GM23338 (cell line): ENCODE data around the gene NSD2. TPM values are rescaled to one million over a fixed set of nuclear protein-coding genes. Genes with fewer than 3 reads are reported as not detected.

Experiments
- ATAC-seq: fragments of 200-7000 bp; cut with Tn5 transposase; 3 replicates; pipeline ENCODE4 v1.9.1; 2020
- DNase-seq: peaks from one replicate; pipeline ENCODE4 v3.0.0-alpha.2; 2015; ENCODE audit warnings: low spot score
- H2AFZ ChIP-seq: fragments of 200-600 bp; sonication (generic); 2 replicates; pipeline ENCODE4 v1.8.0; 2016; ENCODE audit warnings: antibody characterized with exemption, mild to moderate bottlenecking, moderate library complexity
- H3F3A ChIP-seq: fragments of 200-600 bp; sonication (generic); replicated peaks from 2 replicates; pipeline ENCODE4 v1.8.0; 2017; ENCODE audit warnings: antibody characterized with exemption, mixed run types, low read depth
- H3K27ac ChIP-seq: fragments of 200-600 bp; sonication (generic); 2 replicates; pipeline ENCODE4 v1.6.1; 2016; ENCODE audit warnings: low read depth
- H3K27me3 ChIP-seq: fragments of 200-600 bp; sonication (generic); 2 replicates; pipeline ENCODE4 v1.8.0; 2016; ENCODE audit warnings: mild to moderate bottlenecking, mixed run types, moderate library complexity; ENCODE audit not compliant: insufficient read depth
- H3K36me3 ChIP-seq: fragments of 200-600 bp; sonication (generic); 2 replicates; pipeline ENCODE4 v1.8.0; 2016; ENCODE audit warnings: mild to moderate bottlenecking; ENCODE audit not compliant: insufficient read depth
- H3K4me1 ChIP-seq: fragments of 200-600 bp; sonication (generic); 2 replicates; pipeline ENCODE4 v1.8.0; 2016; ENCODE audit warnings: mild to moderate bottlenecking, moderate library complexity; ENCODE audit not compliant: insufficient read depth
- H3K4me2 ChIP-seq: fragments of 200-600 bp; sonication (generic); 2 replicates; pipeline ENCODE4 v1.7.1; 2017; ENCODE audit warnings: mixed run types
- H3K4me3 ChIP-seq: fragments of 200-600 bp; sonication (generic); 2 replicates; pipeline ENCODE4 v1.6.1; 2016; ENCODE audit warnings: mixed run types
- H3K79me2 ChIP-seq: fragments of 200-600 bp; sonication (generic); replicated peaks from 2 replicates; pipeline ENCODE4 v1.8.0; 2017; ENCODE audit warnings: mild to moderate bottlenecking; ENCODE audit not compliant: insufficient read depth
- H3K9me2 ChIP-seq: fragments of 200-600 bp; sonication (generic); 2 replicates; pipeline ENCODE4 v1.8.0; 2017; ENCODE audit not compliant: insufficient read depth
- H4K20me1 ChIP-seq: fragments of 200-600 bp; sonication (generic); replicated peaks from 2 replicates; pipeline ENCODE4 v1.8.0; 2017; ENCODE audit warnings: mild to moderate bottlenecking; ENCODE audit not compliant: insufficient read depth
- H3K27ac Mint-ChIP-seq: 2 replicates; pipeline ENCODE4 v1.8.0; 2020; ENCODE audit warnings: inconsistent platforms, mild to moderate bottlenecking, moderate library complexity, mixed read lengths
- H3K27me3 Mint-ChIP-seq: 3 replicates; pipeline ENCODE4 v1.8.0; 2022; ENCODE audit warnings: low read depth, mild to moderate bottlenecking, moderate library complexity, mixed read lengths, inconsistent platforms; ENCODE audit not compliant: insufficient read depth, poor library complexity
- H3K36me3 Mint-ChIP-seq: 3 replicates; pipeline ENCODE4 v1.8.0; 2021; ENCODE audit warnings: low read depth, mild to moderate bottlenecking, inconsistent platforms, moderate library complexity, mixed read lengths
- H3K4me1 Mint-ChIP-seq: 3 replicates; pipeline ENCODE4 v1.8.0; 2020; ENCODE audit warnings: mild to moderate bottlenecking, inconsistent platforms, mixed read lengths
- H3K4me3 Mint-ChIP-seq: 3 replicates; pipeline ENCODE4 v1.8.0; 2021; ENCODE audit warnings: moderate library complexity, mild to moderate bottlenecking, inconsistent platforms, mixed read lengths
- H3K9me3 Mint-ChIP-seq: 3 replicates; pipeline ENCODE4 v1.8.0; 2020; ENCODE audit warnings: moderate library complexity, mild to moderate bottlenecking, inconsistent platforms, mixed read lengths
- CREB1 ChIP-seq: fragments of 250-450 bp; sonication (Bioruptor Pico); IDR thresholded peaks from 2 replicates; pipeline ENCODE4 v1.5.0; 2020; ENCODE audit warnings: low read depth, mild to moderate bottlenecking, moderate library complexity
- EZH2 ChIP-seq: fragments of 200-600 bp; sonication (generic); IDR thresholded peaks from one replicate; pipeline ENCODE4 v1.8.0; 2017; ENCODE audit warnings: antibody characterized with exemption, mild to moderate bottlenecking, low read depth; ENCODE audit not compliant: unreplicated experiment
- EZH2phosphoT487 ChIP-seq: fragments of 200-600 bp; sonication (generic); IDR thresholded peaks from one replicate; pipeline ENCODE4 v1.8.1; 2018; ENCODE audit warnings: antibody characterized with exemption; ENCODE audit not compliant: unreplicated experiment
- JUNB ChIP-seq: IDR thresholded peaks from one replicate; pipeline ENCODE4 v1.6.1; 2016; ENCODE audit warnings: antibody characterized with exemption; ENCODE audit not compliant: unreplicated experiment
- NANOG ChIP-seq: IDR thresholded peaks from 2 replicates; pipeline ENCODE4 v1.6.1; 2016; ENCODE audit warnings: antibody characterized with exemption, borderline replicate concordance
- POLR2AphosphoS5 ChIP-seq: IDR thresholded peaks from 2 replicates; pipeline ENCODE4 v1.6.1; 2016; ENCODE audit warnings: antibody characterized with exemption, low read depth
- STAT1 ChIP-seq: IDR thresholded peaks from one replicate; pipeline ENCODE4 v1.6.1; 2016; ENCODE audit warnings: antibody characterized with exemption; ENCODE audit not compliant: unreplicated experiment
- ZNF114 ChIP-seq: fragments of 250-450 bp; sonication (Bioruptor Pico); IDR thresholded peaks from 2 replicates; pipeline ENCODE4 v1.5.0; 2020; ENCODE audit warnings: mild to moderate bottlenecking, moderate library complexity
- ZNF331 ChIP-seq: fragments of 250-450 bp; sonication (Bioruptor Pico); IDR thresholded peaks from 2 replicates; pipeline ENCODE4 v1.5.0; 2020; ENCODE audit warnings: low read depth, mild to moderate bottlenecking, moderate library complexity
- ZNF462 ChIP-seq: fragments of 250-450 bp; sonication (Bioruptor Pico); IDR thresholded peaks from 2 replicates; pipeline ENCODE4 v1.5.0; 2020; ENCODE audit warnings: mild to moderate bottlenecking, moderate library complexity
- polyA plus RNA-seq: library from polyadenylated mRNA; unstranded; fragments of >200 nt; fragmentation: Nextera tagmentation; extraction: Ambion mirVana; gene quantifications from 2 replicates; pipeline ENCODE4 v1.2.1, GENCODE V29; 2016
- total RNA-seq: library from RNA; depleted of rRNA; stranded (reverse); fragments of >200 nt; shearing (Covaris generic); gene quantifications from 2 replicates; pipeline ENCODE4 v1.2.3, GENCODE V29; 2014
- TF ChIP-seq, protein P1 (sequence below): IDR thresholded peaks from one replicate; pipeline ENCODE4 v1.6.1; 2018; ENCODE audit warnings: antibody characterized with exemption; ENCODE audit not compliant: unreplicated experiment
- TF ChIP-seq, protein P2 (sequence below), 2 experiments: fragments of 200-600 bp in 1 of 2; sonication (generic) in 1 of 2; conservative IDR thresholded peaks; 2 replicates each; pipeline versions ENCODE4 v1.5.1 to v1.6.1; 2016 to 2017; ENCODE audit warnings: antibody characterized with exemption in 2 of 2, low read depth in 2 of 2, mild to moderate bottlenecking in 2 of 2, moderate library complexity in 1 of 2
- TF ChIP-seq, protein P3 (sequence below): IDR thresholded peaks from 2 replicates; pipeline ENCODE4 v1.6.1; 2016; ENCODE audit warnings: antibody characterized with exemption

The NSD2 gene
- total and polyA plus RNA-seq, 2 experiments from 2014 or later, result 33.5 to 84.4 TPM

DNA sequence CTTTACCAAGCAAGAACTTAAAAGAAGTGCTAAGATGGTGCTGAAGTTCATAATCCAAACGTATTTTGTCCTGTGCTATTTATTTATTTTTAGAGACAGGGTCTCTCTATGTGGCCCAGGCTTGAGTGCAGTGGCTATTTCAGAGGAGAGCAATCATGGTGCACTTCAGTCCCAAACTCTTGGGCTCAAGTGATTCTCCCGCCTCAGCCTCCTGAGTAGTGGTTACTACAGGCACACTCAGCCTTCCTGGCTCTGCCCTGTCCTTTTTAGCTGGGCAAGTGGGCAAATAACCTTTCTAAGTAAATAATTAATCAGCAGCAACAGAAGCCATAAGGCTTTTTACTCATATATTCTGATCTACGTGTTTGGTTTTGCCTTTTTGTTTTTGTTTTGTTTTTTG lies 2.6 kb downstream of the NSD2 start:
- Histone ChIP-seq H3K36me3 (no peaks in the 10 kb centered on the region), H3K4me1 (peaks cover 27% of the 10 kb centered on the region), H3K9me2 (no peaks in the 10 kb centered on the region), H3K27ac (no peak overlapping the region), H4K20me1 (peaks cover 64% of the 10 kb centered on the region), H3K27me3 (peaks cover 27% of the 10 kb centered on the region), H3K4me3 (no peak overlapping the region), H3F3A (peaks cover 16% of the 10 kb centered on the region), H3K79me2 (peaks cover 68% of the 10 kb centered on the region), H2AFZ (no peak overlapping the region), H3K4me2 (peak overlapping the region; percentile 93; the same call in 1 of the 2 replicates)
- TF ChIP-seq NANOG (no peak), ZNF114 (CRISPR knock-in tag) (no peak), ZNF462 (CRISPR knock-in tag) (no peak), JUNB (no peak), POLR2AphosphoS5 (no peak), ZNF331 (CRISPR knock-in tag) (no peak), CREB1 (CRISPR knock-in tag) (no peak), EZH2 (no peak), STAT1 (no peak), EZH2phosphoT487 (no peak)
- TF ChIP-seq, protein P1, sequence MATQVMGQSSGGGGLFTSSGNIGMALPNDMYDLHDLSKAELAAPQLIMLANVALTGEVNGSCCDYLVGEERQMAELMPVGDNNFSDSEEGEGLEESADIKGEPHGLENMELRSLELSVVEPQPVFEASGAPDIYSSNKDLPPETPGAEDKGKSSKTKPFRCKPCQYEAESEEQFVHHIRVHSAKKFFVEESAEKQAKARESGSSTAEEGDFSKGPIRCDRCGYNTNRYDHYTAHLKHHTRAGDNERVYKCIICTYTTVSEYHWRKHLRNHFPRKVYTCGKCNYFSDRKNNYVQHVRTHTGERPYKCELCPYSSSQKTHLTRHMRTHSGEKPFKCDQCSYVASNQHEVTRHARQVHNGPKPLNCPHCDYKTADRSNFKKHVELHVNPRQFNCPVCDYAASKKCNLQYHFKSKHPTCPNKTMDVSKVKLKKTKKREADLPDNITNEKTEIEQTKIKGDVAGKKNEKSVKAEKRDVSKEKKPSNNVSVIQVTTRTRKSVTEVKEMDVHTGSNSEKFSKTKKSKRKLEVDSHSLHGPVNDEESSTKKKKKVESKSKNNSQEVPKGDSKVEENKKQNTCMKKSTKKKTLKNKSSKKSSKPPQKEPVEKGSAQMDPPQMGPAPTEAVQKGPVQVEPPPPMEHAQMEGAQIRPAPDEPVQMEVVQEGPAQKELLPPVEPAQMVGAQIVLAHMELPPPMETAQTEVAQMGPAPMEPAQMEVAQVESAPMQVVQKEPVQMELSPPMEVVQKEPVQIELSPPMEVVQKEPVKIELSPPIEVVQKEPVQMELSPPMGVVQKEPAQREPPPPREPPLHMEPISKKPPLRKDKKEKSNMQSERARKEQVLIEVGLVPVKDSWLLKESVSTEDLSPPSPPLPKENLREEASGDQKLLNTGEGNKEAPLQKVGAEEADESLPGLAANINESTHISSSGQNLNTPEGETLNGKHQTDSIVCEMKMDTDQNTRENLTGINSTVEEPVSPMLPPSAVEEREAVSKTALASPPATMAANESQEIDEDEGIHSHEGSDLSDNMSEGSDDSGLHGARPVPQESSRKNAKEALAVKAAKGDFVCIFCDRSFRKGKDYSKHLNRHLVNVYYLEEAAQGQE, result no peak
- TF ChIP-seq, protein P2, sequence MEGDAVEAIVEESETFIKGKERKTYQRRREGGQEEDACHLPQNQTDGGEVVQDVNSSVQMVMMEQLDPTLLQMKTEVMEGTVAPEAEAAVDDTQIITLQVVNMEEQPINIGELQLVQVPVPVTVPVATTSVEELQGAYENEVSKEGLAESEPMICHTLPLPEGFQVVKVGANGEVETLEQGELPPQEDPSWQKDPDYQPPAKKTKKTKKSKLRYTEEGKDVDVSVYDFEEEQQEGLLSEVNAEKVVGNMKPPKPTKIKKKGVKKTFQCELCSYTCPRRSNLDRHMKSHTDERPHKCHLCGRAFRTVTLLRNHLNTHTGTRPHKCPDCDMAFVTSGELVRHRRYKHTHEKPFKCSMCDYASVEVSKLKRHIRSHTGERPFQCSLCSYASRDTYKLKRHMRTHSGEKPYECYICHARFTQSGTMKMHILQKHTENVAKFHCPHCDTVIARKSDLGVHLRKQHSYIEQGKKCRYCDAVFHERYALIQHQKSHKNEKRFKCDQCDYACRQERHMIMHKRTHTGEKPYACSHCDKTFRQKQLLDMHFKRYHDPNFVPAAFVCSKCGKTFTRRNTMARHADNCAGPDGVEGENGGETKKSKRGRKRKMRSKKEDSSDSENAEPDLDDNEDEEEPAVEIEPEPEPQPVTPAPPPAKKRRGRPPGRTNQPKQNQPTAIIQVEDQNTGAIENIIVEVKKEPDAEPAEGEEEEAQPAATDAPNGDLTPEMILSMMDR (conservative IDR thresholded peaks at IDR 0.05; ENCODE audit: low read depth in 2 of 2), result no peak
- TF ChIP-seq, protein P3, sequence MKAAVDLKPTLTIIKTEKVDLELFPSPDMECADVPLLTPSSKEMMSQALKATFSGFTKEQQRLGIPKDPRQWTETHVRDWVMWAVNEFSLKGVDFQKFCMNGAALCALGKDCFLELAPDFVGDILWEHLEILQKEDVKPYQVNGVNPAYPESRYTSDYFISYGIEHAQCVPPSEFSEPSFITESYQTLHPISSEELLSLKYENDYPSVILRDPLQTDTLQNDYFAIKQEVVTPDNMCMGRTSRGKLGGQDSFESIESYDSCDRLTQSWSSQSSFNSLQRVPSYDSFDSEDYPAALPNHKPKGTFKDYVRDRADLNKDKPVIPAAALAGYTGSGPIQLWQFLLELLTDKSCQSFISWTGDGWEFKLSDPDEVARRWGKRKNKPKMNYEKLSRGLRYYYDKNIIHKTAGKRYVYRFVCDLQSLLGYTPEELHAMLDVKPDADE, result no peak
- Mint-ChIP-seq H3K9me3 (no peaks in the 10 kb centered on the region), H3K4me3 (no peak overlapping the region), H3K4me1 (peaks cover 34% of the 10 kb centered on the region), H3K27ac (no peak overlapping the region), H3K36me3 (peaks cover 4% of the 10 kb centered on the region), H3K27me3 (peaks cover 18% of the 10 kb centered on the region)
- DNase-seq (no peak), ATAC-seq (no peak)
